Dedifferentiated amniotic fluid mesenchymal stem cell (primary cell): ENCODE results near the gene ADSS1.

ENCODE experiments used
- DNase-seq: peaks from one replicate; pipeline ENCODE4 v3.0.0-alpha.2; 2016; ENCODE audit errors: extremely low spot score

ADSS1 gene

GRCh38 chr14:104769324-104770071, 45.5 kb downstream of the ADSS1 start:
- no peak for DNase-seq

GRCh38 chr14:104770072-104770579, 46.1 kb downstream of the ADSS1 start:
- no peak for DNase-seq

GRCh38 chr14:104770851-104771272, 46.8 kb downstream of the ADSS1 start:
- DNase-seq, result no peak

GRCh38 chr14:104771374-104771773, 47.3 kb downstream of the ADSS1 start:
- no peak for DNase-seq

- DNase-seq, result no peak
These were observed 48.1 kb downstream of the ADSS1 start for GRCh38 chr14:104771918-104772706.

GRCh38 chr14:104772707-104773504, 48.9 kb downstream of the ADSS1 start:
- no peak for DNase-seq

GRCh38 chr14:104773505-104774452, 49.8 kb downstream of the ADSS1 start:
- DNase-seq, result no peak

- no peak for DNase-seq
These were observed 50.5 kb downstream of the ADSS1 start for GRCh38 chr14:104774453-104775072.

- DNase-seq, result no peak
These were observed 51.1 kb downstream of the ADSS1 start for GRCh38 chr14:104775073-104775489.

- DNase-seq, result no peak
These were observed 52.5 kb downstream of the ADSS1 start for GRCh38 chr14:104776481-104776880.

GRCh38 chr14:104776961-104777807, 53.2 kb downstream of the ADSS1 start:
- no peak for DNase-seq

GRCh38 chr14:104777808-104778249, 53.8 kb downstream of the ADSS1 start:
- DNase-seq, result no peak

- no peak for DNase-seq
These were observed 54.8 kb downstream of the ADSS1 start for GRCh38 chr14:104778694-104779331.

- no peak for DNase-seq
These were observed 55.9 kb downstream of the ADSS1 start for GRCh38 chr14:104779776-104780512.

- DNase-seq, result no peak
These were observed 56.5 kb downstream of the ADSS1 start for GRCh38 chr14:104780513-104781030.

GRCh38 chr14:104781271-104782077, 57.4 kb downstream of the ADSS1 start:
- DNase-seq, result no peak
